NCI-H774 (cell line): ENCODE measurements around the gene NOS1AP.

Source experiments
- DNase-seq: peaks from one replicate; lab custom pipeline; 2025; lab: John Stamatoyannopoulos, UW

Gene NOS1AP

DNA sequence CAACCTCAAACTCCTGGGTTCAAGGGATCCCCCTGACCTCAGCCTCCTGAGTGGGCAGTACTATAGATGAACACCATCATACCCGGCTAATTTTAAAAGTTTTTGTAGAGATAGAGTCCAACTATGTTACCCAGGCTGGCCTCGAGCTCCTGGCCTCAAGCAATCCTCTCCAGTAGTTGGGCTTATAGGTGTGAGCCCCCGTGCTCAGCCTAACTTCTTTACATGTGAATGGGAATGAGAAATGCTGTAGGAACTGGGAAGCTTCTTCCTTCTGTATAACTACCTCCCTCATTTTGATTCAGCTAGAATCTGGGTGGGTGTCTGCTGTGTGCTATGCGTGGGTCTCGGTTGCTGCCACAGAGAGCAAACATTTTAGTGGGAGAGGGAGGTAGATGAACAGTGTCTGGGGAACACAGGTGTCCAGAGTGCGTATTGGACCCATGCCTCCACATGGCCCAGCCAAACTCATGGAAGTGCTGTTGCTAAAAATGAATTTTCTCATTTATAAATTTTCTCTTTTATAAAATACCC lies 150.6 kb downstream of the NOS1AP start:
- DNase-seq = no peak

DNA sequence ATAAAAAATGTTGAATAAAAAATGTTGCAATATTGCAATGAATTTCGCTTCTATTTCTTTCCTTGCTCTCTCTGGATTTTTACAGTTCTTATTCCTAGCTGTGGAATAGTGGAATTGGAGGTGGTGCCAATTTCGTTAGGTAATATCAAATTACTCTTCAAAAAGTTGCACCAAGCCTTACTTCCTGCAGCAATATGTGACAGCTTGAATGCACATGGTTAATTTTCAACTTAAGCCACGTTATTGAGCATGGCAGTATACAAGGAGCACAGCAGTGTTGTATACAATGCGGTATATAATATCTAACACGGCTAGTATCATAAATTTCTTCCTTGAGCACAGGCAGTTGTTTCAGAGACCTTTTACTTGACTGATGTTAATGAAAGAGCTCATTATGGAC lies 152.5 kb downstream of the NOS1AP start:
- no peak for DNase-seq

DNA sequence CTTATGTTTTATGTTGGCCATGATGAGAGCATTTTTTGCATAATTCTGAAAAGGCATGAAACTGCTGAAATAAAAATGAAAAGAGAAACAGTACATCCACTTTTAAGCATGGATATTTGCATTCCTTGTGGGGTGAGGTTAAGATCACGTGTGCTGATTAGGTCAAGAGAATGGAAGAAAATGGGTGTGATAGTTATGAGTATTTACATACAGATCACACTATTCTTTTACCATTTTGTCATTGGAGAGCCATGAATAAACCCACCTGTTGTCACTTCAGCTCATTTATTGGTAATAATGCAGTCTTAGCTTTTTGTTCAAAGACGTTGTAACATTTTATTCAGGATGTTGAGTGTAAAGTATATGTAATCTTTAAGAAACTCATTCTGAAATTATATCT lies 153.2 kb downstream of the NOS1AP start:
- DNase-seq = no peak

DNA sequence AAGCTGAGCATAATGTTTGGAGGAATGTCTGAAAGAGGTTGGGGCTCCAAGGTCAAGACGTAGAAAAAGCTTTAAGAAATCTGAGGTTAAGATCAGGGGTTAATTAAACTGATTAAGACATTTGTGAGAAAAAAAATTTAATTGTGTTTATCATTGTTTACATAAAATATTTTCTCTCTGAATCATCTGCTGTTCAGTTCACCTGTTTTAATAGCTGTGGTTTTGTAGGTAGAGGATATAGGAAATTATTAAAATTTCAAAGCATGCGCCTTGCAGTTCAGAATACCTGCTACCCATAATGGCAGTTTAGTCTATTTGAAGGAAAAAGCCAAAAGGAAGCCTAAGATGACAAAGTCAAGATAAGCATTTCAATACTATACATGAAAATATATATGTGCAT lies 154.0 kb downstream of the NOS1AP start:
- no peak for DNase-seq

DNA sequence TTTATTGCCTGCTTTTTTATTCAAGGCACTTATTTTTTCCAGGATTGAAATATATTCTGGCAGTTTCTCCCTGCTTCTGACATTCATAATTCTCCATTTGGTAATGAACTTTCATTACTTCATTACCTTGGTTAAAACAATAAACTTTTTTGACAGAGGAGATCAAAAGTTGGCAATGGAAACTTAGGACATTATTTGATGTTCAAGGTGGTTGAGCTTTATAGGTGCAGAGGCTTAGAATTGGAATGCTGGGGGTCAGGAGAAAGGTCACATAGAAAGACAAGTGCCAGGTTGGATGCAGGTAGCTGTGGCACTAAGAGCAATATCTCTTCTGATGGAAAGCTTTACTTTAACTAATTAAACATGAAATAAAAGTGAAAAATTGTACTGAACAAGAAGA lies 154.8 kb downstream of the NOS1AP start:
- no peak for DNase-seq

DNA sequence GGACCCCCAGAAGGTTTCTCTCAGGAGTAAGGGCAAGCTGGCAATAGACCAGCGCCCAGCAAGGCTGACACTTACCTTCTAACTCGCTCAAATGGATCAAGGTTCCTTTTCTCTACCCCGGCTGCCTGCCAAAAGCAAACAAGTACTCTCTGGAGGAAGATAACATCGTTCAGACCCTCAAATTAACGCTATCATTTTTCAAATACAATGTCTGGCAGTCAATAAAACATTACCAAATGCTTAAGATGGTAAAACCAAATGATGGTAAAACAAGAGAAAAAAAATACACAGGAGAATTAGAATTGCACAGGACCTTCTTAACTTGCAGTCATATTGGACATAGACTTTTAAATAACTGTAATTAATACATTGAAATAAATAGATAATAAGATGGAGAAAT lies 159.1 kb downstream of the NOS1AP start:
- no peak for DNase-seq

DNA sequence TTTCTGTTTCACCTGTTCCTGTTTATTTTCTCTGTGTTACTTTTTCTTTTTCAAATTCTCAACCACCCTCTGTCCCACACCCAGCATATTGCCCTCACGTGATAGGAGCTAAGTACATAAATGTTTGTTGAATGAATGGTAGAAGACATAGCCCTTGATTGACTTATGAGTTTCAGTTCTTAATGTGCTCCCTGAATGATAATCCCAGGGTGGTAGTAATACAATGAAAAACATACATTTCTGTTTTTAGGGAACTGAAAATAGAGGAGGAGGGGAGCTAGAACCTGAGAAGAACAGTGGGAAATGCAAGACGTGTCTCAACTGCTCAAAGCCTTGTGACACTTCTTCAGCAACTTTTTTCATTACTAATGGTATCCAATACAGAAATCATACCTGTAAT lies 160.1 kb downstream of the NOS1AP start:
- DNase-seq = no peak

DNA sequence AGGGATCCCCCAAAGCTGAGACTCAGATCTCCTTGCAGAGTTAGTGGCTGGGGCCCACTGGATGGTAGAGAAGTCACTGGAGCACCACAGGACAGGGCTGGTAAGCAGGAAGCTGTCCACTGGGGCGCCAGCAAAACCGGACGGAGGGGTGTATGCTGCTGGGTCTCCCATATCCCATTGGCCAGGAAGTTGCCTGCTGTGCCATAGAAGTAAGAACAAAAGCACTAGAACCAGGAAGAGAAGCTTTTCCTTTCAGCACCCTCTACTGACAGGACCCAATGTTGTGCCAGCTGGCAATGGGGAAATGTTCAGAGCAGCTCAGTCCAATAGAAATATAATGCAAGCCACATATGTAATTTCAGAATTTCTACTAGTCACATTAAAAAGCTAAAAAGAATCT lies 160.6 kb downstream of the NOS1AP start:
- peak; percentile 73 for DNase-seq

DNA sequence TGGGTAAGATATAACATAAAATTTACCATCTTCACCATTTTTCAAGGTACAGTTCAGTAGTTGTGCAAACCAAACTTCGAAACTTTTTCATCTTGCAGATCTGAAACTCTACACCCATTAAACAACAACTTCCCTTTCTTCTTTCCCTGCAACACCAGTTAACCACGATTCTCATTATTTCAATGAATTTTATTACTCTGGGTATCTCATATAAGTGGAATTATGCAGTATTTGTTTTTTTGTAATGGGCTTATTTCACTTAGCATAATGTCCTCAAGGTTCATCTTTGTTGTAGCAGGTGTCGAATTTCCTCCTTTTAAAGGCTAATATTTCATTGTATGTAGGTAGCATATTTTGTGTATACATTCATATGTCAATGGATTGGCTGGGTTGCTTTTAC lies 161.0 kb downstream of the NOS1AP start:
- no peak for DNase-seq

DNA sequence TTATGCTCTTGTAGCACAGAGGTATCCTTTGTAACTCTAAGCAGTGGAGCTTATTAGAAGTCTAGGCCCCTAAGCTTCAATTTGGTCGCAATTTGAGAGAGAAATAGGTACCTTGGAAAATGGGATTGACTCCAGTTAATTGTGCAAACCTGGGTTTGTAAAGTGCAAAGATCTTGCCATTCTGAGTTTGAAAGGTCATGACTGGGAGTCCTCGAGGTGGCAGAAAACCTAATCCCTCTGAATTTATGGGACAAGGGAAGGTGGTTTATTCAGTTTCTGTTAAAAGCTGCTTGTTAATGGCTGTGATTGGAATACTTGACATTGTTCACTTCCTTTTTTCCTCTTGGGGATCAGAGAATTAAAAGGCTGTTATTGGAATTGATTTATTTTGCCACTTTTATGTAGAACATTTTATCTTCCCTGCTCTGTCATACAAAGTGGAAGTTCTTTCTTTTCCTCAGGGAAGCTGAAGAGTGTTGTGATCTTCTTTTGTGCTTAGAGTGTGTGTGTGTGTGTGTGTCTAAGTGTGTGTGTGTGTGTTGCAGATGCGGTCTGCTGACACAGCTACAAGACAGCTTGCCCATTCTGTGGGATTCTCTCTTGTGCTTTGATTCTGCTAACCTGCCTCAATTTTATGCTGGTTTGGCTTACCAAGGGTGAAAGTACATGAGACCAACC lies 162.7 kb downstream of the NOS1AP start:
- no peak for DNase-seq

DNA sequence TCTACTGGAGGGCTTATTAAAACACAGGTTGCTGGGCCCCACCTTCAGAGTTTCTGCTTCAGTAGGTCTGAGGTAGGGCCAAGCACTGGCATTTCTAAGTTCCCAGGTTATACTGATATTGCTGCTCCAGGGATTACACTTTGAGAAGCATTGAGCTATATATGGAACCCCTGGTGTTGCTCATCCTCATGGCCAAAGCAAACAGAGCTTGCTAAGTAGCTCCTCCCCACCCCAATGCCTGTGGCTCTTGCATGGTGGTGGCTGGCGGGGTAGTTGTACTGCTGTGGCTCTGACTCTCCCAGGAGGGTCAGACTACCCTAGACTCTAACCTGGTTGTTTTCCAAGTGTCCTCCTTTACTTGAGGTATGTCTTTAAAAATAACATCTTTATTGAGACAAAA lies 163.6 kb downstream of the NOS1AP start:
- no peak for DNase-seq

DNA sequence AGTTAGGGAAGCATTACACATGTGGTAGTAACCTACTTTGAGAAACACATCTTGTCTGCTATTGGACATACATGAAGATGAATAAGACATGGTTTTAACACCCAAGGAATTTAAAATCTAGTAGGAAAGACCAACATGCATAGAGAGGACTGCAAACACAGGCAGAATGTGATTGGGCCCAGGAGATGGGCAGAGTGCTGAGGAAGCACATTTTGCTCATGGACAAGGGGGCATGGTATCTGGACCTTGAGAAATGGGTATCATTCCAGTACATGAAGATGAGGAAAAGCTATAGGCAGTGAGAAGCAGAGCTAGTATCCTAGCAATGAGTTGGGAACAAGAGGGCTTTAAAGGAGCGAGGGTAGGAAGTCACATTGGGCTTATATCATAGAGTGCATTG lies 164.4 kb downstream of the NOS1AP start:
- DNase-seq = no peak

DNA sequence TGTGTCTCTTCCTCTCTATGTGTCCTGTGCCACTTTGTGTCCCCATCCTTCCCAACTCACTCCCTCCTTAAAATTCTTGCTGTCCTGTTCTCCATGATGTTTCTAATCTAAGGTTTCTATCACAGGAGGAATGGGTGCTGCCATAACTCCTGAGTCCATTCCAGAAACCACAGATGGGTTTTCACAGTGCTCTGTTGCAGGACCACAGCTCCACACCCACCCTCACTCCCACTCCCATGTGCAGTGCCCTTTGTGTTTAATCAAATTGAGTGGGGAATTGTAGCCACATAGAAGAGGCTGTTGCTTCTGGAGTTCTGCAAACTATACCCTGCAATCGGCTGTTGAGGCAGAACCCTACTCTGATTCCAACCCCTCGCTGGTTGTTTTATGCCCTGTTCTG lies 165.1 kb downstream of the NOS1AP start:
- no peak for DNase-seq

DNA sequence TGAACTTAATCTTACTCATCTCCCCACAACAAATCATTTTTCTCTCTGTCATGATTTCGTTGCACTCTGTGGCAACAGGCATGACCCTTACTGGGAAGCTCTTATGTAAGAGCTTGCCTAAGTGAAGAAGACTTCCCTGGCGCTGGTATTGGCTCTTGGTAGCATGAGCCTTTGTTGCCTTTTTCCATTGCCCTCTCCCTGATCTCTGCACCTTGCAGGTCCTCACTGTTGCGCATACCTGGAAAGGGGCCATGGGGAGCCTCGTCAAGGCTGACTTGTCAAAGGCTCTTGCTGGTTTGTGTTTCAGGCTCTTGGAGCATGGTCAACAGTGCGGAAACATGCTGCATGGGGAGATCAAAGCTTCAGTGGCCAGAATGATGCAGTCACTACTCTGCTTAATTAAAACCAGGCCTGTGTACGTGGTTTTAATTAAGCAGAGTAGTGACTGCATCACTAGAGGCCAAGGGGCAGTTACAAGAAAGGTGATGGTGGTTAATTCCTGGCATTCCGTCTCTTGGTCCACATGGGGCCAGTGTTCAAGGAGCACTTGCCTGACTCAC lies 165.8 kb downstream of the NOS1AP start:
- no peak for DNase-seq

DNA sequence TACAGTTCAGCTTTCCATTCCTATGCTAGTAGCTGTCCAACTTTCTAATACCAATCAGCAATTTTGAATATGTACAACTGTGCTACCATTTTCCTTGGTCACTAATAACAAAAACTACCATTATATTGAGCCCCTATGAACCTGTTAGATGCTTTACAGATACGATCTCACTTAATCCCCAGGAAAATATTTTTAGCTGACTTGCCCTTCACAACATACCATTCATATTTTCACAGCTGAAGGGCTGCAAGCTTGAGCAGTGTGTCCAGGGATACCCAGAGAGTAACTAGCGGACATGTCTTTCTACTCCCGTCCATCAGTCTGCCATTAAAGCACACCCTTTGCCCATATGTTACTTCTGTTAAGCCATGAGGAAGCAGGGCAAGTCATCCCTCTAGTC lies 166.7 kb downstream of the NOS1AP start:
- DNase-seq = no peak

DNA sequence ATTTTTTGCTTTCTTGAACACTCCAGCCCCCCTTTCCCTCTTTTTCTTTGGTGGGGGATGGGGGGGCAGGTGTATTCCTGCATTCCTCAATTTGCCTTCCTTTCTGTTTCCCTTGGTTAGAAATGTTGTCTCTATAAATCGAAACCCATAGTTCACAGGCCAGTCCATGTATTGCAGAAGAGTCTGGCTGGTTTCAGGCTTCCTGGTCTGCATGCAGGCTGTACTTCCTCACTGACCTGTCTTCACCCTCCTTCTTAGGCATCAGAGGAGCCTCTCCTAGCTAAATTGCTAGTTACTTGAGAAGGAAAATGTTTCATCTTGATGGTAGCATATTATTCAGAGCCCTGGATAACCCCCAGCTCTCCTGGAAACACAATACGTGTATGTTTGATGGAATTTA lies 167.1 kb downstream of the NOS1AP start:
- no peak for DNase-seq

DNA sequence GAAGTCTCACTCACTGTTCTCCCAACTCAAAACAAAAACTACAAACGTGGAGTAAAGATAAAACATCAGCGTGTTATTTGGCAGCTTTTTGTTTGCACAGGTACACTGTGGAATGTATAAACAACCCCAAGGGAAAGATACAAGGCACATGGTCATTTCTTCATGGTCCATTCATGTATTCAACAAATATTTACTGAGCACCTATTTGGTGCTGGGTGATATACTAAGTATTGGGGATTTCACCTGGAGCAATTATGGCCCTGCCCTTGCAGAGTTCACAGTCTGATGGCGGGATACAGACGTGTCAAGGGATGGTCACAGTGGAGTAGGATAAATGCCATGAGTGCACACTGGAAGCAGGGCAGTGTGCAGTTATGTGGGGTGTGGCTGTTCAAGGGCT lies 171.1 kb downstream of the NOS1AP start:
- no peak for DNase-seq

DNA sequence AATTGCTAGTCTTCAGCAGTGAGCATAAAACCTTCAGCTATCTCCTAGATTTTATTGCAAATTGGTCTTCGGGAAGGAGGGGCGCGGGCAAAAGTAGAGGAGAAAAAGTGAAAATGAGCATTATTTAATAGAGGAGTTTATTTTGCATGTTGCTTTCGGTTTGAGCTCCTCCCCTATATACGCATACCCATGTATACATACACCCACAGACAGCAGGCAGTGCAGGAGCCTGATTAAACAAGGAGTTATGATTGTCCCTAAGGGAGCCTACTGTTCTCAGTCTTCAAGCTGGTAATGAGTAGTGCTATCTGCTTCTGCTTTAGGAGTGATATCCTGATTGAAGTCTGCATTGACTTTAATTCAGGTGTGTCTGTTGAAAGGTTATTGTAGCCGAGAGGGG lies 173.3 kb downstream of the NOS1AP start:
- no peak for DNase-seq

DNA sequence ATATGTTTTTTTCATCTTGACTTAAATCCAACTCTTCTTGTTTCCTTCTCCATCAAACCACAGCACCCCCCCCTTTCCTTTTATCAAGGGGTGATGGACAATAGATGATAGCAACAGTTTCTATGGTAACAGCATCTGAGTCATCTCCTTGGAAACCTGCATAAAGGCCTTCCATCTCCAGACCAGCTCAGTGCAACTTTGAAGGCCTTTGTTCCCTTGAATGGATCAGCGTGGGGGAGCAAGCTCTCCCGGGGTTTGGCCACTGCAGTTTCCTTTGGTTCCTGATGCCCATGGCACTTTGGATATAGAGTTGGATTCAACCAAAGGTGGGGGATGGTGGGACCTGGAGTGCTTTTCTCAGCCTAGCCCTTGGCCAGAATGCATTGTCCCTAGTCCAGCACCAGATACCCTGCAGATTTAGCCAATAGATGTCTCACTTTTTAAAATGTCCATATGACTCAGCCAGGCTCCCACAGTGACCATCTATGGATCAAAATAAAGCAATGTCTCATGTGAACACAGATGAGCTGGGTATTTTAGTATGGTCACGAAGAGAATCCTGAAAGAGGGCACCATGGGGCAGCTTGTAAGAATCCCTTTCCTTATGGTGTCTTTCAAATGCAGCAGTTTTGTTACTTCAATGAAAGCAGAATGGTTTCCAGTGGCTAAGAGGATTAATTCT lies 179.5 kb downstream of the NOS1AP start:
- no peak for DNase-seq

DNA sequence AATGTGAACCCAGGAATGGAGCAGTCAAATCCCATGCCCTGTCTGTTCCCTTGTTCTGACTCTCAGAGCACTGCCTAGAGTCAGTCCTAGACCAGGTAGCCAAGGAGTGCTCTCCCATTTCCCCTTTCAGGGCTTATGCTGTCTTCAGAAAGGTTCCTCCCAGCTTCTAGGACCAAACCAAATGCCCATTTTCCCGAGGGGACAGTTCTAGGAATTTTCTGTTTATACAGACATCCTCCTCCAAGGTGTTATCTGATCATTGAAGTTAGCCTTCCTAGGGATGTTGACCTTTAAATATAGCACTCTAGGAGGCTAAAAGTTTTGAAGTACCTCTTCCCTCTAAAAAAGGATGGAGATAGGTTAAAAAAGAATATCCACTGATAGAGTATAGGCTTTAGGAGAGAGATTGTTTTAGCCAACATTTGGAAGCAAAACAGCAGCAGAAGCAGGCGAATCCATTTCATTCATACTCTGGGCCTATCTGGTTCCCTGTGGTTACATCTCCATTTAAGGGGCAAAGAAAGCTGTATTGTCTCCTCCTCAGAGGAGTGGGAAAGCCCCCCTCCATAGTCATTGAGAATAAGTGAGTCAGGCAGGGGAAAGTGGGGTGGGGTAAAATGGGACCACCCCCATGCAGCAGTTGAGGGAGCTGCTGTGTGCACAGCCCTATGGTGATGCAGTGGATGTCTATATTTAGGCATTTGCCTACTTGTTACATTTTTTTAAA lies 180.7 kb downstream of the NOS1AP start:
- DNase-seq = no peak

DNA sequence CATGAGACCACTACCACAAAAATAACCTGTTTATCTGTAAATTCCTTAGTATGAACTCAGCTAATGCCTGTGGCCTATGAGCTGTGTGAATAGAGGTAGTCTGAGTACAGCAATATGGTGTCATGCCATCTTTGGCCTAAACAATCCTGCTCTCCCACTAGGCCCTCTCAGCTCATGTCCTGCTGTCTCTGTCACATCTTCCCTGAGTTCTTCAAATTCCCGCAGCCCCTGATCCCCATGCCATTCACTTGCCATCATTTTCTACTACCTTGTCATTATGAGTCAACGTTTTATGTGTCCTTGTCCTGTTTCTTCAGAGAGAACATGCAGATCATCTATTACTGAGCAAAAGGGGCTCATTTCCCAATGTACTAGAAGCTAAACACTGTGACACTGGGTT lies 181.6 kb downstream of the NOS1AP start:
- DNase-seq = no peak

DNA sequence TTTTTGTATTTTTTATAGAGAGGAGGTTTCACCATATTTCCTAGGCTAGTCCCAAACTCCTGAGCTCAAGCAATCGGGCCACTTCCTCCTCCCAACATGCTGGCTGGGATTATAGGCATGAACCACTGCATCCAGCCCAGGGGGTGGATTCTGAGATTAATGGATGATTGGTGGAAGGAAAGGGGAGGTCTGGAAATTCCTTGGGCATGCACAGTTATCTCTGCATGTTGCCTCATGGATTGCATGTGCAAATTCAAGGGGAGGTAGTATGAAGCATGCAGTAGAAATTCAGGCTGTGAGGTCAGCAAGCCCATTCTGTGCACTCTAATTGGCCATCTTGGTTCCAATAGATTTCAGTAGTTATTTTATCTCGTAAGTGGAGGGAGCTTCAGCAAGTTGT lies 182.7 kb downstream of the NOS1AP start:
- no peak for DNase-seq

DNA sequence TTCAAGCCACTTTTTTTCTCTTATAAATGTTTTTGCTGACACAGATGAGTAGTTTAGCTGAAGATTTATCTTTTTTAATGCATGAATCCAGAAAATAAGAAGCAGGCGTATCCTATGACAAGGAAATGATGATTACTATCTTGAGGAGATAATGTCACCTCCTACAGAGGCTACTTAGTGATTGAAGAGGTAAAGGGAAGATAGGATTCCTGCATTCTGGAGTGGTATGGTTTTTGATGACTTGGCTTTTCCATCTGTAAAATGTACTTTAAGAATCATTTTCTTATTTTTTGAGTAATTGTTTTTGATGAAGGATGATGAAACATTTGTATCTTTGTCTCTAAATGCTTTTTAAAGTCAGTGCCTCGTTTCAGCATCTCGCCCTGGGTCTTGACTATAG lies 184.3 kb downstream of the NOS1AP start:
- DNase-seq = no peak
